ENCODE data around the gene GLI1.
"Not testable (repeated sequence)": the region's sequence is repeated elsewhere in the genome, so short reads cannot be mapped to it uniquely, and the experiment has no call there.

GLI1 gene

DNA sequence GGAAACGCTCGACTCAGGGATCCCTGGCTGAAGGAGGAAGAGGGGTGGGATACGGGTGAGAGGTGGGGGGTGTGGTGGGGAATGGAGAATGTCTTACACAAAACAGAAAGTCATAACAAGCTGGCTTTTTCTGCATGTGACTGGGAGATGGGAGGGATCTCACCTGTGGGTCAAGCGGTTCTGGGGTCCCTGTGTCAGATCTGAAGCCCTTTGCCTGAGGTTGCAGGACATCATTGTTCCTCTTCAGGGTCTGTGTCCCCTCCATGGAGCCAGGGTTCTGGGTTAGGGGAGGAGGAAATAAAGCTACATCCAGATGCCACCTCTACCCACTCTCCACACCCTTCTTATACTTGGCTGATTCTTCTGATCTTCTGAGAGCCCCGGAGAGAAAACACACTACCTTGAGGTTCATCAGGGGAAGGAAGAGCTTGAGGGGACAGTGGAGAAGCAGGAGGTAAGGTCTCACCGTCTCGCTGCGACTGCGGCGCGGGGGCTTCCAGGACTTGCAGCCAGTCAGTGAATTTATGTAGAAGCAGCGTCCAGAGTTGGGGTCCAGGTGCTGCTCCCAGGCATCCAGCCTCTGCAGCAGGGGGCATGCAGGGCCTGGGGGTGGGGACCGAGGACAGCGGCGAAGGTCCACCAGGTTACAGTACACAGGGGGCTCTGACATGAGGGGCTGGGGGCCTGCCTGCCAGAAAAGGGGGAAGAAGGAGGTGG, 17.6 kb downstream of the GLI1 start:
- DNase-seq, result no peak

DNA sequence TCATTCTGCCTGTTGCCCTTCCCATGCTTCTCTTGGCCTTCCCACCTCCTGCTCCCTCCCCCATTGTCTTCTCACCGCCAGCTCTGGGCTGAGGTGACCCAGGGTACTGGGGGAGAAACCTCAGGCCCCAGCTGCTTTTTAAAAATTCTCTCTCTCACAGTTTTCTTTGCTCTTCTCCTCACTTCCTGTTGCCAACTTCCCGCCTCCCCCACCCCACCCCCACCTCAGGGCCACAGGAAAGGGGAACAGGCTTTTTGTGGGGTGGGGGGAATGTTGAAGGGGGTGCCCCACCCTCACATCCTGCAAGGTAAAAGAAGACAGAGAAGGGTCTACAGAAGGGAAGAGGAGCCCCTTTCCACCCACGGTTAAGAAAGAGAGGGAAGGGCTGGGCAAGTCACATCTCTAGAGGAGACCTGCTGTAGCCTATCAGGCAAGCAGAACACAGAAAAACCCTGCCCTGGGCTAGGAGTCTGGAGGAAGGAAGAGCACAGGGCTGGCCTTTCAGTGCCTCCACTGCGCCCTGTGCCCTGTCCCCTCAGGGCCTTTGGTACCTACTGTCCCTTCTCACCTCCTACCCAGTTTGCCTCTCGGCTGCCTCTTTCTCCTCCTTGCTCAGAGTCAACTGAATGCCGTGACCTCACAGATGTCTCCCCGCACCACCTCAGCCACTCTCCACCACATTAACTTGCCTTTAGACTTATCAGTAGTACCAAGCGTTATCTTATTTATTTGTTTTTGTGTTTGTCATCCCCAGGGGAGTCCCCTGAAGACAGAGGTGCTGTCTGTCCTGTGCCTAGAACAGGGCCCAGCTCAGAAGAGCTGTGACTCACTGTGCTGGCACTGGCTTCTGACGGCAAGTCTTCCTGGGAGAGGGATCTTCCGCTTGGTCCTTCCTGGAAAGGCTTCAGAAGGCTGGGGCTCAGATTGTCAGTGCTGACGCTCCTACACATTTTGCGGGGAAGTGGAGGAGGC, 18.4 kb downstream of the GLI1 start:
- DNase-seq, result peak; percentile 72

DNA sequence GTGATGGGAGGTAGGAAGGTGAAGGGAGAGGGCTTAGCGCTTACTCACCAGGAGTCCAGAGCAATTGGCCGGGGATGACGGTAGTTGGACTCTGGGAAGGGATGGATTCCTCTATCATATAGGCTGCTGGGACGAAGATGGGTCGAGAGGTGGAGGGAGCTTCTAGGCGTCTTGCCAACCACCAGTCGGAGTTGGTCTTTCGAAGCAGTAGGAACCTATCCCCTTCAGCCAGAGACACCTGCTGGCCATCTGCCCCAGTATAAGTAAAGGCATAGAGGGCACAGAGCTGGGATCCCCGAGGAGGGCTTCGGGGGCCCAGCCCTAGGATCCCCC, 19.4 kb downstream of the GLI1 start:
- no peak for DNase-seq

DNA sequence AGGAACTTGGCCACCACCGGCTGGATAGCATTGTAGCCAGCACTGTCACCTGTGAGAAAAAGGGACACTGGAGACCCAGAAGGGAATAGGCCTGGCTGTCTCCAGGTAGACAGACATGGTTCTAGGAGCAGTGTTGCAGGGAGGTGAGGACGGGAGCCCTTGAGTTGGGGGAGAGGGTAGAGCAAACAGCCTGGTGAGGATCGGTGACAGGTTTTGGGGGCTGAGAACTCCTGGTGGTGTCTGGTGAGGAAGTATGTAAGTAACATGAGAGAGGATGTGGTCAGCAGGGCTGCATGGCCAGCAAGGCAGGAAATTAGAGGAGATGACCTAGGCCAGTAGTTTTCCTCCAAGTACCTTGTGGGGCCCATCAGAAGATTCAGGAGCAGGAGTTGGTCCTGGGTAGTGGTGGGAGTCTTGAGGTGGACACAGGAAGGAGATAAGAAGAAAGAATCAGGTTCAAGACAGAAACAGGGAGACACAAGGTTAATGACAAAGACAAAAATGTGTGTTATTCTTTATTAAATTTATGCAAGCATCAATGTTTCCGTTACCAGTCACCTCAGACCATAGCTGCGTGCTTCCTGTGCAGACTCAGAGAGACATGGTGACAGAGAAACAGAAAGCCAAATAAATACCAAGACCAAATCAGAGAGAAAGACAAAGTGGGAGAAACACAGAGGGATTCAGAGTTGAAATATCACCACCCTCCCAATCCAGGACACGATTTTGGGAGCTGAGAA, 20.0 kb downstream of the GLI1 start, which contains the start of gene ARHGAP9:
Gene ARHGAP9 (minus strand): TSS at position 491 of the 740 bp plus-strand sequence. CDS start 460 bp downstream, at position 31.
- peak; percentile 45 for DNase-seq

DNA sequence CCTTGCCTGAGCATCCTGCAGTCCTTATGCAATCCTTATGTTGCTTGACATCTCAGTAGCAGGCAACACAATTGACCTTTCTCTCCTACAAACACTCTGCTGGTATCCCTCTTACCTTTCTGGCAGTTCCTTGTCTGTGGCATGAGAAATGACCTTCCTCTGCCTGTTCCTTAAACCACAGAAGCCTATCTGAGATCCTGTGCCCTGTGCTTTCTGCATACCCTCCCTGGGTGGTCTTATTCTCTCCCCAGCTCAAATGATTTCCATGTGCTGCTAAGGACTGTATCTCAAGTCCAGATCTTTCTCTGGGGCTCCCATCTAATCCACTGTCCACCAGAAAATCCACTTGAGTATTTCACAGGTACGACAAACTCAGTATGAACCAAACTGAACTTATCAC, 22.1 kb downstream of the GLI1 start:
- no peak for DNase-seq

DNA sequence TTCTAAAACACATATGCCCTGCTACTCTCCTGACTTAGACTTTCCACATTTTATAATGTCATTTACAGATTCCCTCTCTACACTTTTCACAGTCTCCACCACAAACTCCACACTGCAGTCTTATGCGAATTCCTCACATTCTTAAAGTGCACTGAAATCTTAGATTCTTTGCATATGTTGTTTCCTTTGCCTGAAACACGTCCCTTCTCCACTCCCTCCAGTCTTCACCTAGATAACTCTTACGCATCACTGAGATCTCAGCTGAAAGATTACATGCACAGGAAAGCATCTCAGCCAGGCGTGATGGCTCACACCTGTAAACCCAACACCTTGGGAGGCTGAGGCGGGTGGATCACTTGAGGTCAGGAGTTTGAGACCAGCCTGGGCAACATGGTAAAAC, 23.9 kb downstream of the GLI1 start:
- DNase-seq, result no peak

DNA sequence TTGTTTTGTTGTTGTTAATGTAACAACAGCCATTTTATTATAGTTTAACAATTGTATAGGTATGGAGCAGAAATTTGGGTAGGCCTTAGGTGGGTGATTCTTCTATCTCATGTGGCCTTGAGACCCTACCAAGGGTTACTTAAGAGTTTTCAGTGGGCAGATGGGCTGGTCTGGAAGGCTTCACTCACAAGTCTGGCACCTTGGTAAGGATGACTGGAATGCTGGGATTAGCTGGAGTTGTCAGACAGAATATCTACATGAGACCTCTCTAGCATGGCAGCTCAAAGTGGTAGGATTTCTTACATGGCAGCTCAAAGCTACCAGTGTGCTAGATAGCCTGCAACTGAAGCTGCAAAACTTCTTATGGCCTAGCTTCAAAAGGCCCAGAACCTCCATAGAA, 26.1 kb downstream of the GLI1 start:
- DNase-seq, result no peak

DNA sequence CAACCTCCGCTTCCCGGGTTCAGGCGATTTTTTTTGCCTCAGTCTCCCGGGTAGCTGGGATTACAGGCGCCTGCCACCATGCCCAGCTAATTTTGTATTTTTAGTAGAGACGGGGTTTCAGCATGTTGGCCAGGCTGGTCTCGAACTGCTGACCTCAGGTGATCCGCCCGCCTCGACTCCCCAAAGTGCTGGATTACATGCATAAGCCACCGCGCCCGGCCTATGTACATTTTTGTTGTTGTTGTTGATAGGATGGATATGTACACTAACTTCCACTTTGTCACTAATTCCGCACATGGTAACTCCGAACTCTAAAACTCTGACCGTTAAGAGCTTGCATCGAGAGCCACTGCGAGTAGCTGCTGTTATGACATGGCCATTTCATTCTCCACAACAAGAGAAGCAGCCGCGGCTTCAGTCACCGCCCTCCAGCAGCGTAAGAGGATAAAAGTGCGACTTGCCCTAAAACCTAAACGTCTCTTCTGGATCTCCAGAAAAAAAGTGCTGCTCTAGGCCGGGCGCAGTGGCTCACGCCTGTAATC, 27.5 kb downstream of the GLI1 start:
- DNase-seq, result peak; percentile 41

DNA sequence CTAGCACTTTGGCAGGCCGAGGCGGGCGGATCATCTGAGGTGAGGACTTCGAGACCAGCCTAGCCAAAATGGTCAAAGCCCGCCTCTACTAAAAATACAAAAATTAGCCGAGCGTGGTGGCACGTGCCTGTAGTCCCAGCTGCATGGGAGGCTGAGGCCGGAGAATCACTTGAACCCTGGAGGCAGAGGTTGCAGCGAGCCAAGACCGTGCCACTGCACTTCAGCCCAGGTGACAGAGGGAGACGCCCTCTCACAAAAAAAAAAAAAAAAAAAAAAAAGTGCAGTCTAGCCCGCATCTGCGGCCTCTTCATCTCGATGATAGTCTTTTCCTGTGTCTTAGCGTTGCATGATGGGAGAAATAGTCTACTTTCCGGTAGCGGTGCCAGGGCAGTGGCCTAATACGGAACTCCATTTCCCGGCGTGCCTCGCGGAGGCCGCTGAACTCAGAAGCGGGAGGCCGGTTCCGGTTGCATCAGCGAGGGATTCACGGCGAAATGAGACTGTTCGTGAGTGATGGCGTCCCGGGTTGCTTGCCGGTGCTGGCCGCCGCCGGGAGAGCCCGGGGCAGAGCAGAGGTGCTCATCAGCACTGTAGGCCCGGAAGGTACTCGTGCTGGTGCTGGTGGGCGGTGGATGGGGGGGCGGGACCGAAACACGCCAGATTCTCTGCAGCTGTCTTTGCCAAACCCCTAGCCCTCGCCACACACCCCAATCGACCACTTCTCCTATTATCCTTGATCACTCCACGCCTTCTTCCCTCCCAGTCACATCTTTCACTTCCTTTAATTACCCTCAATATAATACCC, 28.2 kb downstream of the GLI1 start, which contains the start of gene MARS1:
Gene MARS1 (plus strand): TSS at position 472 of the 805 bp plus-strand sequence. CDS start 23 bp downstream, at position 495.
- DNase-seq, result peak; percentile 98

DNA sequence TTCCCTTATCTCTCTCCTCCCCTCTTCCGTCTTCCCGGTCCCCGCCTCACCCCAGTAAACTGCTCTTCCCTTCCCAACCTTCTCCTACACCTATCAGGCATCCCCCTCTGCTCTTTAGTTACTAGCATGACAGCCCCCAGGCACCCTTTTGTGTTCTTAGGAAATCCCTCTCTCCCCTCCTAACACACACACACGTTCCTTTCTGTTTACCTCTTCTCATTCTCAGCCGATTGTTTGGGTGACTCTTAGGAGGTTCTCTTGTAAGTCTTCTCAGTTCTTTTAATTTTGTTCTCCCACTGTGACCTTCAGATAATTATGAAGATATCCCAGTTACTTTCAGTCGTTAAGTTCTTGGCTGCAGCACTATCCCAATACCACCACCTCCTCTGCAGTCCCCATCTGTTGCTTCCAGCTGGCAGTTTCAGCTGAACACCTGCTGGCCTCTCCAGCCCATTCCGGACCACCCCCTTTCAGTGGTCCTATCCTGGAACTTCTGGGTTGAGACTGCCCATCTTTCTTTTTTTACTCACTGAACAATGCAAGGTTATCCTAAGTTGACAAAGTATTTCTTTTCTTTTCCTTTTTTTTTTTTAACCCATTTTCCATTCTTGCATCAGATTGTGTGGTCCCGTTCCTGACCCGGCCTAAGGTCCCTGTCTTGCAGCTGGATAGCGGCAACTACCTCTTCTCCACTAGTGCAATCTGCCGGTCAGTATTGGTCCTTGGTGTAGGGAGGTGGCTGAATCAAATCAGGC, 29.0 kb downstream of the GLI1 start:
- DNase-seq, result no peak

DNA sequence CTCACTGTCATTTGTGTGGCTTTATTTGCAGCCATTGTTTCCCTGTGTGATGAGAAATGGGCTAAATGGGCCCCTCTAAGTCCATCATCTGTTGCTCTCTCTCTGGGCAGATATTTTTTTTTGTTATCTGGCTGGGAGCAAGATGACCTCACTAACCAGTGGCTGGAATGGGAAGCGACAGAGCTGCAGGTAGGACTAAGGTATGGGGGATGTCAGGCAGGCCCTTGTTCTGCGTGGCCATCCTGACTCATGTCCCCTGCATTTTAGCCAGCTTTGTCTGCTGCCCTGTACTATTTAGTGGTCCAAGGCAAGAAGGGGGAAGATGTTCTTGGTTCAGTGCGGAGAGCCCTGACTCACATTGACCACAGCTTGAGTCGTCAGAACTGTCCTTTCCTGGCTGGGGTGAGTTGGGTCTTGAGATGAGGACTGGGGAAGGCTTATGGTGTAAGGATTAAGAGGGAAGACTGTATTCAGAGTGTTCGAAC, 29.6 kb downstream of the GLI1 start:
- no peak for DNase-seq

DNA sequence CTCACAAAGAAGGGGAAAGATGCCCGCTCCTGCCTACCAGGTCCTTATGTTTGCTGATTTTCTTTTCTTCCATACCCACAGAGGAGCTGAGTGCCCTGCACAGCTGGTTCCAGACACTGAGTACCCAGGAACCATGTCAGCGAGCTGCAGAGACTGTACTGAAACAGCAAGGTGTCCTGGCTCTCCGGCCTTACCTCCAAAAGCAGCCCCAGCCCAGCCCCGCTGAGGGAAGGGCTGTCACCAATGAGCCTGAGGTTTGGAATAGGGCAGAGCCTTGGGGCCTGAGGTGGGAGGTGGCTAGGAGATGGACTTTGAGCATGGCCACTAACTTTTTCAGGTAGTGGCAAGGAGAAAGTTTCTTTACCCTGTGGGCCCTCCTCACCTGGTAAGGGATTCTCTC, 30.5 kb downstream of the GLI1 start:
- DNase-seq, result no peak

DNA sequence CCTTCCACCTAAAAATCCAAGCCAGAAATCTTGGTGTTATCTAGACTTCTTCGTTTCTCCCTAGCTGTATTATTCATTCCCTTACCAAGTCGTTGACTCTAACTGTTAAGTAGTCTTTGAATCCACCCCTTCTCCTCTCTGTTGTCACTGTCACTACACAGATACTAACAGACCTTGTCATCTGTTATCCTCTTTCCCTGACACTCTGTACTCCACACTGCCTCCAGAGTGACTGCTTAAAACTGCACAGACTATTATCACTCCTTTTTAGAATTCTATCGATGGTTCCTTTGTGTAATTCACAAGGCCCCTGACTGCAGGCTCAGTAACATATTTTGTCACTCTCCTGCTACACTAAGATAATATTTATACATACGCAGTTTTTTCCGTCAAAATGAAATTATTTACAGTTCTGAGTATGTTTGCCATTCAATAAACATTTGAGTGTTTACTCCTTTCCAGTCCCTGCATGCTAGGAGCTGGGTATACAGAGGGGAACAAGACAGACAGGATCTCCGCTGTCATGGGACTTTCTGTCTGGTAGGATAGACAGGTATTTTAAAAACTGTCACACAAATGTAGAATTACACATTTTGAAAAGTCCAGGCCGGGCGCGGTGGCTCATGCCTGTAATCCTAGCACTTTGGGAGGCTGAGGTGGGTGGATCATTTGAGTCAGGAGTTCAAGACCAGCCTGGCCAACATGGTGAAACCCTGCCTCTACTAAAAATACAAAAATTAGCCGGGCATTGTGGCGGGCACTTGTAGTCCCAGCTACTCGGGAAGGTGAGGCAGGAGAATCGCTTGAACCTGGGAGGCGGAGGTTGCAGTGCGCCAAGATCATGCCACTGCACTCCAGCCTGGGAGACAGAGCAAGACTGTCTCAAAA, 32.1 kb downstream of the GLI1 start:
- peak; percentile 23 for DNase-seq

DNA sequence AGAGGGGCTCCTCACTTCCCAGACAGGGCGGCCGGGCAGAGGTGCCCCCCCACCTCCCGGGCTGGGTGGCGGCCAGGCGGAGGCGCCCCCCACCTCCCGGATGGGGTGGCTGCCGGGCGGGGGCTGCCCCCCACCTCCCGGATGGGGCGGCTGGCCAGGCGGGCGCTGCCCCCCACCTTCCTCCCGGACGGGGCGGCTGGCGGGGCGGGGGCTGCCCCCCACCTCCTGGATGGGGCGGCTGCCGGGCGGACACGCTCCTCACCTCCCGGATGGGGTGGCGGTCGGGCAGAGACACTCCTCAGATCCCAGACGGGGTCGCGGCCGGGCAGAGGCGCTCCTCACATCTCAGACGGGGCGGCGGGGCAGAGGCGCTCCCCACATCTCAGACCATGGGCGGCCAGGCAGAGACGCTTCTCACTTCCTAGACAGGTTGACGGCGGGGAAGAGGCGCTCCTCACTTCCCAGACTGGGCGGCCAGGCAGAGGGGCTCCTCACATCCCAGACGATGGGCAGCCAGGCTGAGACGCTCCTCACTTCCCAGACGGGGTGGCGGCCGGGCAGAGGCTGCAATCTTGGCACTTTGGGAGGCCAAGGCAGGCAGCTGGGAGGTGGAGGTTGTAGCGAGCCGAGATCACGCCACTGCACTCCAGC, 35.6 kb downstream of the GLI1 start:
- DNase-seq, result not testable (repeated sequence)

DNA sequence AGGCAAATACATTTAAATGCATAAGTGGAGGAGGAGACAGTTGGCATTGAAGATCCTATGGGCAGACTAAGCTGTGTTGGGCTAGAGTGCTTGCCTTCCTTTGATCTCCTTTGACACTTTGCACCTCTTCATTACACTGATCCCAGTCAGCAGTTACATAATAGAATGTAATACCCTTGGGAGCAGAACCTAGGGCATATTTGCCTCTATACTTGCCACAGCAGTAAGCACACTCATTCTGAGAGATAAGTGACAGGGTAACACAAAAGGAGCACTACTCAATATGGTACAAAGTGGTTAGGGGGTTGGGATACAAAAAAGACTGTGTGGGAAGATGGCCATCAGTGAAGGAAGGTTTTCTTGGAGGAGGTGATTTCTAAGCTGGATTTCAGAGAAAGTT, 37.2 kb downstream of the GLI1 start:
- no peak for DNase-seq

DNA sequence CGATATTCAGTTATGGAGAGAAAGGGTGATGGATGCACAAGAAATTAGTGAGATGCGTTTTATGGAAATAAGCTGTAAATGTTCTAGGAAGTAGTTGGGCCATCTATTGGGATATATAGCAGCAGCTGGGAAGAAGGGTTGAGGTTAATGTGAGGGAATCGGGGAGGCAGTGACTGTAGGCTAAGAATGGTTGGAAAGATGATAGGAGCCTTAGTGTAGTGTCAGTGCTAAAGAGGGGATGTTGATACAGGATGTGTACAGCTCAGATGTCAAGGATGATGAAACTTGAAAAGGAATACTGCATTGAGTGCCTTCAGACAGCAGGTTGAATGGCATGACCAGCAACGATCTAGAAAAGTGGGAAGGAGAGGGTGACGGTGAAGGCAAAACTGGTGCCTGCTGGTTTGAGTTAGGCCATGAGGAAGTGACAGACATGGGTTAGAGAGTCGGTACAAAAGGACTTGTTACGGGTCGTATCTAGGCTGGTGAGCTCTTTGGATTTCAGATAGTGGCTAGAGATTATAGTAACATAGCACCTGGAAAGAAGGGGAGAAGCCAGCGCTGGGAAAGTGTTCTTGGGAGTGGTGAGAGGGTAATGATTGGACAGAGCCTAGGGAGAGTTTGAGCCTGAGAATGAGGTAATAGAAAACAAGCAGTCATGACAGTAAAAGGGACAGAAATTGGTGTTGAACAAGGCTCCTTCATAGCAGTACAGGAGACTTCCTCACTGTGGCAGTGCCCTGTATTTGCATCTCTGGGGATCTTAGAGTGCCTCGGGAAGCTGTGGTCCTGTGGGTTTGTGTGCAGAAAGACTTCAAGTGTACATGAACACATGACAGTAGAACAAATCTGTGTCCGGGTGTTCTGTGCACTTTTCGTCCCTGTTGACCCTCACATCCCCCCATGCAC, 37.9 kb downstream of the GLI1 start:
- no peak for DNase-seq

DNA sequence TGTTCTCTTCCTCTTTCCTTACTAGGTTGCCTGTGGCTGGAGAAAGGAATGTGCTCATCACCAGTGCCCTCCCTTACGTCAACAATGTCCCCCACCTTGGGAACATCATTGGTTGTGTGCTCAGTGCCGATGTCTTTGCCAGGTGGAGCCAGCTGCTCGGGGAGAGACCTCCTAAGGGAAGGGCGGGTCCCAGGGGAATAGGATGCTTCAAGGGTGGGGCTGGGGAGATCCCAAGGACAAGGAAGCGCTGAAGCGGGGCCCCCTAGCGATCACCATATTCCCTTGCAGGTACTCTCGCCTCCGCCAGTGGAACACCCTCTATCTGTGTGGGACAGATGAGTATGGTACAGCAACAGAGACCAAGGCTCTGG, 38.5 kb downstream of the GLI1 start:
- no peak for DNase-seq

DNA sequence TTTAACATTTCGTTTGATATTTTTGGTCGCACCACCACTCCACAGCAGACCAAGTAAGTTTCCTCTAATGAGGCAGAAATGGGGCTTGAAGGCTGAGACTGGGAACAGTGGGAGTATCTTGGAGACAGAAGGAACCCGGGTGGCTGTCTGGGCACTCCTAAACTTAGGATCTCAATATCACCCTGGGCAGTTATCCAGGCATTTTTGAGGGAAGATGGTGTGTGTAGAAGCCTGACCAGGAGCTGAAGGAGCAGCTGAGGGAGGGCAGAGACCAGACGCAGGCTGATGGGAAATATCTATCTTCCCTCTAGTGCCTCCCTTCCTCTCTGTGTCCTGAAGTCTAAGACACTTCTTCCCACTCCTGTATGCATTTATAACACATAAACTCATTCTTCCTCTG, 39.0 kb downstream of the GLI1 start:
- no peak for DNase-seq

DNA sequence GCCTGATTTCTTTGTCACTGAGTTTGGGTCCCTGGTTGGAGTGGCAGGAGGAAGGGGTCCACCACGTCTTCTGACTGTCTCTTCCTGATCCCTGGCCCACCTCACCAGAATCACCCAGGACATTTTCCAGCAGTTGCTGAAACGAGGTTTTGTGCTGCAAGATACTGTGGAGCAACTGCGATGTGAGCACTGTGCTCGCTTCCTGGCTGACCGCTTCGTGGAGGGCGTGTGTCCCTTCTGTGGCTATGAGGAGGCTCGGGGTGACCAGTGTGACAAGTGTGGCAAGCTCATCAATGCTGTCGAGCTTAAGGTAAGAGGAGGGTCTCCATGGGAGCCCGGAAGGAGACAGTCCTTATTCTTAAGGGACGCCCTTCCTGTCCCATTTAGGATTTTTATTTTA, 40.6 kb downstream of the GLI1 start:
- DNase-seq, result no peak
